ENCODE results near the gene YEATS4. TPM values are rescaled to one million over a fixed set of nuclear protein-coding genes. Genes with fewer than 3 reads are reported as not detected.

The YEATS4 gene
- total RNA-seq, 1 donor = 37.2 TPM

GRCh38 chr12:69328426-69328825 lies 31.1 kb upstream of the YEATS4 start:
- H3K4me3 ChIP-seq (ENCODE audit: low read depth, low read length) = no peak overlapping the region
- DNase-seq (ENCODE audit: low read depth) = no peak
- TF ChIP-seq CTCF (IDR thresholded peaks at IDR 0.05; ENCODE audit: insufficient read depth, low read length) = no peak

DNA sequence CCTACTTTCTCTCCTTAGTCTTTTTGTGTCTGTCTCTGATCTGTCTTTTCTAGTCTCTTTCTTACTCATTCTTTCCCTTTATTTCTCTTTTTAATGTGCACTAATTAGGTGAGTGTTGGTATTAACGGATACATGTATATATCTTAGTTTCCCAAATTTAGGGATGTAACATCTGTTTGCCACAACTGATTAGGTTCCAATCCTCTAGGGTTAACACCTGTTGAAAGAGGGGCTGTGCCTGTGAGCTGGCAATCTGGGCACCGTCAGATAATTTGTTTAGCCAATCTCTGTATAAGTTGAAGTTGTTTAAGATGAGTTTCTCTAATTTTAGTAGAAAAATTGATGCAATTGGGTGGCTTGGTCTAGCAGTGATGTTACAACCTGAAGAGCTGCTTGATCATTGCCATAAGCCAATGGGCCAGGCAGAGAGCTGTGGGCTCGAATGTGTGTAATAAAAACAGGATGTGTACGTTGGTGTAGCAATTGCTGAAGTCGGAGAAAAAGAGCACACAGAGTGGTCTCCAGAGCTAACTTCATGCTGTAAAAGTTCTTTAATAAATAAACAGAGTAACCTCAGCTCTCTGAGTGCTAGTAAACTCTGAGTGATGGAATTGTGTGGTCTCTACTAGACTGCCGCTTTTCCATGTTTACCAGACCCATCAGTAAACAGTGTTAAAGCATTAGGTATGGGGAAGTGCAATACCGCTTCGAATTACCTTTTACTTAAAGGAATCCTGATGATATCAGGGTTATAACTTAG lies 29.7 kb upstream of the YEATS4 start:
- H3K4me3 ChIP-seq (ENCODE audit: low read depth, low read length) = no peak overlapping the region
- DNase-seq (ENCODE audit: low read depth) = no peak
- no peak for TF ChIP-seq CTCF (IDR thresholded peaks at IDR 0.05; ENCODE audit: insufficient read depth, low read length)

DNA sequence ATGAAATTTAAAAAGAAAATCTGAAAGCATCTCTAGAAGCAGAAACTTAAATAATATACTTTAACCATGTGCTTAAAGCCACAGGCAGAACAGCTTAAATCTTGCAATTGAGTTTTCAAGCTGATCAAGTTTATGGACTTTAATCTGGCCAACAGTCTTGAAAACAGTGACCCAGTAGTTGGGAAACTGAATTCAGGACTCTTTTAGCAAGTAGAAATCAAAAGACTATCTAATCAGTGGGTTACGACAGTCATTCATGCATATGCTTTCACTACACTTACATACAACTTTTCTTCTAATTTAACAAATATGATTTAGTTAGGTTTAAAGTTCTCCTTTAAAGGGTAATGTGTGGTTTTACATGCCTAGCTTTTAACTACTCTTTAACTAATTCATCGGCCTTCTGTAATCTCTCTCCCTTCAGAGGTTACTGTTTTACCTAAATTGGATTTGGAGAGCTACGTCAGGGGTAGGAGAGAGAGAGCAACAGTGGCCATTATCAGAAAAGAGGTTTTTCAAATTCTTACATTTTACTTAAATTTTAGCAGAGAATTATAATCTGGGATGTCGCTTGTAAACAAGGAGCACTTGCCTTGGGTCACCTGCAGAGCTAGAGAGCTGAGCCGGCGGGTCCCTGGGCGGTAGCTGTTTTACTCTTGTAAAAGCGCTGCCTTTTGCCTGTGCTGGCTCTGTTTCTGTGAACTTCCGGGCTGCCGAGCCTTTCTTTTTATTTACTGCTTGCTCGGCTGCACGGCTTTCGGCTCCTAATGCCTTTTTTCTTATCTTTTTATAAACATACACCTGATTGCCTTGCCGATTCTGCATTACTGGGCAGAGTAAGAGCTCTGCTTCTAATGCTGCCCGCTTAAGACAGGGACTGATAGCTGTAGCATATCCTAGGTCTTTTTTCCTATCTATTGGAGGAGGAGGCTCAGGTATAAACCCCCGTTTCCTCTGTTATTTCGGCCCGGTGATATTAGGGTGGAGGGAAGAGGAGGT lies 28.8 kb upstream of the YEATS4 start:
- no peak for TF ChIP-seq CTCF (IDR thresholded peaks at IDR 0.05; ENCODE audit: insufficient read depth, low read length)
- DNase-seq (ENCODE audit: low read depth) = peak; percentile 8
- H3K4me3 ChIP-seq (ENCODE audit: low read depth, low read length) = peak overlapping the region; percentile 43

DNA sequence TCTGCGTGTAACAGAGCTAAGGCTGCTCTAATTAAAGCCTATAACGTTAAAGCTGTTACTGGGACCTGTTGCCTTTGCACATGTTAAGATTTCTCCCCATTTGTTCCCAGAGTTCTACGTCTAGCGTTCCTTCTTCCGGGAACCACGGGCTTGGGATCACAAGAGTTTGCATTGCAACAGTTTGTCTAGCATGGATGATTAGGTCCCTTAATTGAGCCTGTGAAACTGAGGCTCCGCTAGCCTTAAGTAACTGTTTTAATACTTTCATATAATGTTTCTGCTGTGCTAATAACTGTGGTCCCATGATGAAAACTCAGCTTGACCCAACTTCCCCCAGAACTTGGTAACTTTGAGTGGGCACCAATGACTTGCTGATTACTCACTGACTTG lies 28.0 kb upstream of the YEATS4 start:
- TF ChIP-seq CTCF (IDR thresholded peaks at IDR 0.05; ENCODE audit: insufficient read depth, low read length) = no peak
- H3K4me3 ChIP-seq (ENCODE audit: low read depth, low read length) = peak overlapping the region; percentile 43
- peak; percentile 10 for DNase-seq (ENCODE audit: low read depth)

DNA sequence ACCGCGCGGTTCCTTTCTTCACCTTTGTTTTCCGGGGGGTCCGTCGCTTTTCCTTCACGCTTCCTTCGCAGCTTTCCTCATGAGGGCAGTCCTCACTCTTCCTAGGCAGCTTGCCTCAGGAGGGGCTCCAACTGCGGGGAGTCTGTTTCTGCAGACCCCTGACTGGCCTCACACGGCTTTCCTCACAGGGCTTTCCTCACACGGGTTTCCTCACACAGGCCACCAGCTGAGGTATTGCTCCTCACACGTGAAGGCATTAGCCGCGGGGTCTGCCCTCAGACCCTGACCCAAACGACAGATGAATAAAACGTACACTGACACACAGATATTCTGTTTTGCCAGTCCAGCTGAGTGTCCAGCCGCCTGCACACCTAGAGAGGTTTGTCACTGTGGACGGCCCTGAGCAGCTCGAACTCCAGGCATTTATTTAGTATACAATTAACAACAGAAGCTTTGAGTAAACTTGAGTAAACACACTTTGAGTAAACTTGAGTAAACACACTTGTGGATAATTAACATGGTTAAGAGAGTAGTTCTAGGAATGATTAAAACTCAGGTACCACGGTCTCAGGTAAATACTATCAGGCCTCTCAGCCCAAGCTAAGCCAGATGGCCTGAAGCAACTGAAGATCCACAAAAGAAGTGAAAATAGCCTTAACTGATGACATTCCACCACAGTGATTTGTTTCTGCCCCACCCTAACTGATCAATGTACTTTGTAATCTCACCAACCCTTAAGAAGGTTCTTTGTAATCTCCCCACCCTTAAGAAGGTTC lies 27.4 kb upstream of the YEATS4 start:
- TF ChIP-seq CTCF (IDR thresholded peaks at IDR 0.05; ENCODE audit: insufficient read depth, low read length) = no peak
- no peak for DNase-seq (ENCODE audit: low read depth)

DNA sequence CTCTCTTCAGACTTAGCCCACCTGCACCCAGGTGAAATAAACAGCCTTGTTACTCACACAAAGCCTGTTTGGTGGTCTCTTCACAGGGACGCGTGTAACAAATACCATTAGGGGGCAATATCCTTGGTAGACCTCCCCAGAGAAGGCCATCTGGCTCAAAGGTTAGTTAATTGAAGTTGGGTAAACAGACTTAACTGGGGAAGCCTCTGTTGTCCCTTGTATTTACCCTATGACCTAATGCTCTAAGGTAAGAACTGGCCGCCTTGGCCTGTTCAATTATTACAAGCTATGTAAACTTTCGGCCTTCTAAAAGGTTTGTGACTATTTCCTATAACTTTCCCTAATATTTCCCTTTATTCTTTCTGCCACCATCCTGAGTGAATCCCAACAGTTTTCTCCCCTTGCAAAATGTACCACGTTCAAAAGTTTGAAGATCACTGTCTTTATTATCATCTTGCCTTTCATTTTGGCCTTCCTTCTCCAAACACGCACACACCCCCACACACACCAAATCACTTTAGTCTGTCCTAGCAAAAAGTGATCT lies 26.7 kb upstream of the YEATS4 start:
- no peak for DNase-seq (ENCODE audit: low read depth)
- no peak overlapping the region for H3K4me3 ChIP-seq (ENCODE audit: low read depth, low read length)
- no peak for TF ChIP-seq CTCF (IDR thresholded peaks at IDR 0.05; ENCODE audit: insufficient read depth, low read length)

More for the DNA sequence above, 27.4 kb upstream of the YEATS4 start:
- no peak overlapping the region for H3K4me3 ChIP-seq (ENCODE audit: low read depth, low read length)

Measured in fibroblast of the aortic adventitia (primary cell).